Activated naive CD4-positive, alpha-beta T cell treated with anti-CD3 and anti-CD28 coated beads, Interleukin-2, amount 10 ng/mL, durations not matched to agents 7 days and 5 days (primary cell): ENCODE measurements around the gene ARRB2.
A peak's percentile ranks its signal among the peaks of the same experiment; 100 is the strongest.
"Not testable (repeated sequence)": the region's sequence is repeated elsewhere in the genome, so short reads cannot be mapped to it uniquely, and the experiment has no call there.

Experiments used
- CTCF ChIA-PET: fragments of 350-600 bp; sonication (Branson Sonifier 250); formaldehyde crosslinking; loops from one replicate; lab custom pipeline; 2021; ENCODE audit warnings: antibody characterized with exemption; lab: Charles Lee
- DNase-seq: peaks from one replicate; pipeline ENCODE4 v3.0.0-alpha.2; 2020
- H3K27ac Mint-ChIP-seq: one replicate; pipeline ENCODE4 v1.8.0; 2021; ENCODE audit warnings: mild to moderate bottlenecking, moderate library complexity, mixed read lengths
- H3K27me3 Mint-ChIP-seq: one replicate; pipeline ENCODE4 v1.8.0; 2021; ENCODE audit warnings: mild to moderate bottlenecking, mixed read lengths
- H3K36me3 Mint-ChIP-seq: one replicate; pipeline ENCODE4 v1.8.0; 2021; ENCODE audit warnings: mixed read lengths
- H3K4me1 Mint-ChIP-seq: one replicate; pipeline ENCODE4 v1.8.0; 2021; ENCODE audit warnings: mixed read lengths
- H3K4me3 Mint-ChIP-seq: one replicate; pipeline ENCODE4 v1.8.0; 2021; ENCODE audit warnings: mild to moderate bottlenecking, moderate library complexity, mixed read lengths
- H3K9me3 Mint-ChIP-seq: one replicate; pipeline ENCODE4 v1.8.0; 2021; ENCODE audit warnings: mixed read lengths

ARRB2 gene

GRCh38 chr17:4679658-4680057, 30.8 kb upstream of the ARRB2 start:
- Mint-ChIP-seq H3K9me3 (no peaks in the 10 kb centered on the region), H3K27me3 (no peaks in the 10 kb centered on the region), H3K4me1 (no peaks in the 10 kb centered on the region), H3K4me3 (no peak overlapping the region), H3K36me3 (peaks cover 46% of the 10 kb centered on the region), H3K27ac (no peak overlapping the region)
- DNase-seq: no peak
- CTCF ChIA-PET: interaction anchor here (0.6 kb wide), 1 partner anchor 1851 kb away, joined by 3 read pairs; no protein-coding TSS in a partner anchor

- Mint-ChIP-seq H3K27ac (peak overlapping the region; percentile 19), H3K36me3 (peaks cover 40% of the 10 kb centered on the region)
- H3K9me3 Mint-ChIP-seq, DNase-seq, H3K27me3 Mint-ChIP-seq, CTCF ChIA-PET, H3K4me3 Mint-ChIP-seq, H3K4me1 Mint-ChIP-seq: not testable (repeated sequence)
Observed at GRCh38 chr17:4683739-4684138, 26.7 kb upstream of the ARRB2 start.

- DNase-seq, H3K27ac Mint-ChIP-seq, H3K27me3 Mint-ChIP-seq, CTCF ChIA-PET, H3K4me3 Mint-ChIP-seq, H3K4me1 Mint-ChIP-seq, H3K9me3 Mint-ChIP-seq: not testable (repeated sequence)
- H3K36me3 Mint-ChIP-seq: peaks cover 36% of the 10 kb centered on the region
Observed at GRCh38 chr17:4689872-4690271, 20.6 kb upstream of the ARRB2 start.

GRCh38 chr17:4690745-4691144, 19.7 kb upstream of the ARRB2 start:
- H3K9me3 Mint-ChIP-seq: no peaks in the 10 kb centered on the region
- H3K27ac Mint-ChIP-seq: no peak overlapping the region
- H3K4me3 Mint-ChIP-seq: no peak overlapping the region
- CTCF ChIA-PET: interaction anchor here (0.6 to 1.5 kb wide), 2 partner anchors 12 to 284 kb away, joined by 3 read pairs; no protein-coding TSS in a partner anchor
- H3K4me1 Mint-ChIP-seq: peaks cover 5% of the 10 kb centered on the region
- peaks cover 30% of the 10 kb centered on the region for H3K36me3 Mint-ChIP-seq
- no peak for DNase-seq
- no peaks in the 10 kb centered on the region for H3K27me3 Mint-ChIP-seq

- H3K4me3 Mint-ChIP-seq: no peak overlapping the region
- no peaks in the 10 kb centered on the region for H3K9me3 Mint-ChIP-seq
- H3K27ac Mint-ChIP-seq: no peak overlapping the region
- DNase-seq: no peak
- peaks cover 30% of the 10 kb centered on the region for H3K36me3 Mint-ChIP-seq
- H3K27me3 Mint-ChIP-seq: no peaks in the 10 kb centered on the region
- CTCF ChIA-PET: interaction anchor here (1.5 kb wide), 1 partner anchor 11 kb away, joined by 3 read pairs; no protein-coding TSS in a partner anchor
- peaks cover 14% of the 10 kb centered on the region for H3K4me1 Mint-ChIP-seq
Observed at GRCh38 chr17:4691686-4692085, 18.7 kb upstream of the ARRB2 start.

GRCh38 chr17:4693416-4693815, 17.0 kb upstream of the ARRB2 start:
- no peak overlapping the region for H3K4me3 Mint-ChIP-seq
- DNase-seq: no peak

GRCh38 chr17:4696437-4696805, 14.0 kb upstream of the ARRB2 start:
- no peaks in the 10 kb centered on the region for H3K27me3 Mint-ChIP-seq
- H3K9me3 Mint-ChIP-seq: no peaks in the 10 kb centered on the region
- peak overlapping the region; percentile 86 for H3K27ac Mint-ChIP-seq
- H3K4me3 Mint-ChIP-seq: peak overlapping the region; percentile 13
- CTCF ChIA-PET: no interaction called here
- peaks cover 26% of the 10 kb centered on the region for H3K4me1 Mint-ChIP-seq
- no peak for DNase-seq
- H3K36me3 Mint-ChIP-seq: peaks cover 15% of the 10 kb centered on the region

More at GRCh38 chr17:4693416-4693815, 17.0 kb upstream of the ARRB2 start:
- CTCF ChIA-PET: no interaction called here
- no peaks in the 10 kb centered on the region for H3K27me3 Mint-ChIP-seq
- no peaks in the 10 kb centered on the region for H3K9me3 Mint-ChIP-seq
- H3K36me3 Mint-ChIP-seq: peaks cover 33% of the 10 kb centered on the region
- H3K27ac Mint-ChIP-seq: no peak overlapping the region
- peaks cover 18% of the 10 kb centered on the region for H3K4me1 Mint-ChIP-seq

GRCh38 chr17:4699401-4700056, 10.9 kb upstream of the ARRB2 start:
- CTCF ChIA-PET, H3K27ac Mint-ChIP-seq, DNase-seq, H3K27me3 Mint-ChIP-seq, H3K9me3 Mint-ChIP-seq, H3K4me3 Mint-ChIP-seq: not testable (repeated sequence)
- Mint-ChIP-seq H3K36me3 (peaks cover 16% of the 10 kb centered on the region), H3K4me1 (peaks cover 50% of the 10 kb centered on the region)

GRCh38 chr17:4701116-4701515, 9.3 kb upstream of the ARRB2 start:
- no peak for DNase-seq
- no peaks in the 10 kb centered on the region for H3K9me3 Mint-ChIP-seq
- CTCF ChIA-PET: interaction anchor here (0.6 kb wide), 1 partner anchor 202 kb away, joined by 3 read pairs; the partner anchor contains the start of gene CHRNE
- peaks cover 19% of the 10 kb centered on the region for H3K36me3 Mint-ChIP-seq
- no peak overlapping the region for H3K4me3 Mint-ChIP-seq
- no peak overlapping the region for H3K27ac Mint-ChIP-seq
- H3K27me3 Mint-ChIP-seq: no peaks in the 10 kb centered on the region
- peaks cover 58% of the 10 kb centered on the region for H3K4me1 Mint-ChIP-seq

GRCh38 chr17:4703330-4703691, 7.1 kb upstream of the ARRB2 start:
- no peaks in the 10 kb centered on the region for H3K9me3 Mint-ChIP-seq
- peaks cover 16% of the 10 kb centered on the region for H3K36me3 Mint-ChIP-seq
- no peaks in the 10 kb centered on the region for H3K27me3 Mint-ChIP-seq
- CTCF ChIA-PET: interaction anchor here (1.3 kb wide), 1 partner anchor 87 kb away, joined by 3 read pairs; no protein-coding TSS in a partner anchor
- peaks cover 55% of the 10 kb centered on the region for H3K4me1 Mint-ChIP-seq
- peak overlapping the region; percentile 95 for H3K27ac Mint-ChIP-seq
- peak overlapping the region; percentile 73 for H3K4me3 Mint-ChIP-seq
- DNase-seq: no peak

- Mint-ChIP-seq H3K4me1 (peaks cover 59% of the 10 kb centered on the region), H3K4me3 (peak overlapping the region; percentile 73), H3K36me3 (peaks cover 16% of the 10 kb centered on the region), H3K27ac (peak overlapping the region; percentile 95)
- H3K9me3 Mint-ChIP-seq, H3K27me3 Mint-ChIP-seq, DNase-seq, CTCF ChIA-PET: not testable (repeated sequence)
Observed at GRCh38 chr17:4704574-4704907, 5.9 kb upstream of the ARRB2 start.

- no peak for DNase-seq
- Mint-ChIP-seq H3K27me3 (no peaks in the 10 kb centered on the region), H3K4me3 (peak overlapping the region; percentile 73), H3K27ac (peak overlapping the region; percentile 95), H3K9me3 (no peaks in the 10 kb centered on the region), H3K4me1 (peaks cover 63% of the 10 kb centered on the region), H3K36me3 (peaks cover 16% of the 10 kb centered on the region)
- CTCF ChIA-PET: no interaction called here
Observed at GRCh38 chr17:4704991-4705390, 5.4 kb upstream of the ARRB2 start.

- no peaks in the 10 kb centered on the region for H3K9me3 Mint-ChIP-seq
- peaks cover 16% of the 10 kb centered on the region for H3K36me3 Mint-ChIP-seq
- H3K4me3 Mint-ChIP-seq: peak overlapping the region; percentile 3
- H3K27ac Mint-ChIP-seq: no peak overlapping the region
- H3K27me3 Mint-ChIP-seq: no peaks in the 10 kb centered on the region
- no peak for DNase-seq
- CTCF ChIA-PET: no interaction called here
- H3K4me1 Mint-ChIP-seq: peaks cover 61% of the 10 kb centered on the region
Observed at GRCh38 chr17:4706121-4706520, 4.3 kb upstream of the ARRB2 start.

- Mint-ChIP-seq H3K27me3 (no peaks in the 10 kb centered on the region), H3K4me3 (peak overlapping the region; percentile 58), H3K27ac (peak overlapping the region; percentile 89), H3K9me3 (no peaks in the 10 kb centered on the region), H3K36me3 (peaks cover 27% of the 10 kb centered on the region), H3K4me1 (peaks cover 60% of the 10 kb centered on the region)
- DNase-seq: peak; percentile 78
- CTCF ChIA-PET: interaction anchor here (1.0 to 3.3 kb wide), 4 partner anchors 23 to 174 kb away, joined by 3 to 28 read pairs (median 7); partner anchors contain the start of gene GLTPD2
Observed at GRCh38 chr17:4708436-4708835, 2.0 kb upstream of the ARRB2 start.
